NCI-H2196 (cell line): Measurements from ENCODE around the gene PITRM1.
"Not testable (repeated sequence)": the region's sequence is repeated elsewhere in the genome, so short reads cannot be mapped to it uniquely, and the experiment has no call there.

ENCODE experiments used
- DNase-seq: peaks from one replicate; lab custom pipeline; 2025; ENCODE audit not compliant: unreplicated experiment; lab: John Stamatoyannopoulos, UW

Gene PITRM1

GRCh38 chr10:3197348-3198003 lies 24.9 kb upstream of the PITRM1 start:
- DNase-seq = peak; percentile 69

DNA sequence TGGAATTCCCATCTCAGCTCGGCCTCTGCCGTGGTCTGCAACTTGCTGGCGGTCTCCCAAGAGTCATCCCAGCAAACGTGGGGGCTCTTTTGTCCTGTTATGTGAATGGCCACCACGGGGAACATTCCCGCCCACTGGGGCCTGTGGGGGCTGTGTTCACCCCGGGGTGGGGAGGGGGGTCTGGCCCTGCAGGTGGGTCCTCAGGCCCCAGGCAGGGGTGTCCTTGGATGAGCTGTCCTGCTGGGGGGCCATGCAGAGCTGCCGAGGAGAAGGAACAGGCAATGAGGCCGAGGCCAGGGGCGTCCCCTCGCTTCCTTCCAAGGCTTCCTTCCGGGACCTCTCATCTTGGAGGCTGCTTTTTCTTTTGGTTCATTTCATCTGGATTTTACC lies 24.4 kb upstream of the PITRM1 start:
- no peak for DNase-seq

DNA sequence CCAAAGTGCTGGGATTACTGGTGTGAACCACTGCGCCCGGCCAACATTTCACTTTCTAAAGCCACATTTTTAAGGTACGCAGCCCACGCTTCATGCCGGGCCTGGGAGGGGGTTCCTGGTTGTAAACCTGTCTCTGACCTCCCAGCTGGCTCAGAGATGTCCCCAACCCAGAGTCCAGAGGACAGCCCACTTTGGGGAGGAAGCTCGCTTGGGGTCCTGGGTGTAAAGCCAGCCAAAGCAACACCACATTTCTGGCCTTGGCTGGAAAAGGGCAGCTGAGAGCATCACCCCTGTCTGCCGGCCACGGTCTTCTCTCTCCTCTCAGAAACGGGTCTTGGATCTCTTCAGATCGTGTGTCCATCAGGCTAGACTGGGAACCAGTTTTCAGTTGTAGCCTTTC lies 23.9 kb upstream of the PITRM1 start:
- DNase-seq = no peak

GRCh38 chr10:3195726-3196125 lies 23.1 kb upstream of the PITRM1 start:
- DNase-seq = no peak

GRCh38 chr10:3195286-3195685 lies 22.7 kb upstream of the PITRM1 start:
- no peak for DNase-seq

- no peak for DNase-seq
These were observed 22.3 kb upstream of the PITRM1 start for GRCh38 chr10:3194871-3195270.

GRCh38 chr10:3193751-3194150 lies 21.2 kb upstream of the PITRM1 start:
- no peak for DNase-seq

DNA sequence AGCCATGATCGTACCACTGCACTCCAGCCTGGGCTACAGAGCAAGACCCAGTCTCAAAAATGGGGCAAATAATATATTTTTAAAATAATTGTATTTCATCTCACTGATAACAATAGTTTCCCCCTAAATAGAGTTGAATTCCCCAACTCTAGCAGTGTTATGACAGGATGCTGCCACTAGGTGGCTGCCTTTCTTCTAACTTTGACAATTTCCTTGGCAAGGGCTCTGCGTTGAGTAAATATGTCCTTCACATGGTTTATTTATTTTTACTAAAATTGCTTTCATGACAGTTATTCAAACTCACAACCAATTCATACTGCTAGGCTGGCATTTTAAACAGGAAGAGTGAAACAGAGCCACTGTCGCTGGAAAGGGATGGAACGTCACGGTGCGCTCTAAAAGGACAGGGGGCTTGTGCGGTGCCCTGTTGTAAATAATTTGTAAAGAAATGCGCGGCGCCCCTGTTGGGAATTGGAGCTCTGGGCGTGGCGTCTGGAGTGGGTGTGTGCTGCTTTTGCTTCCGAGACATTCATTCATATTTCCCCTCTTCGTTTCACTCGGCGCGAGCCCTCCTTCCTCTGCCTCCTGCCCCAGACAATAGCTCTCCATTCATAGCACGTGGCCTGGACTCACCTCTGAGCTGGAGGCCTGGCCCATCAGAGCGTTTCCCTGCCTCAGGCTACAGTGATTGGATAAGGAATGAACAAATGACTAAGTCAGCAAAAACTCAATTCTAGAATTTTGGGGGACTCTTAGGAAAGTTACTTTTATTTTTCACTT lies 20.5 kb upstream of the PITRM1 start:
- DNase-seq = peak; percentile 52

- no peak for DNase-seq
These were observed 18.2 kb upstream of the PITRM1 start for GRCh38 chr10:3190817-3191216.

DNA sequence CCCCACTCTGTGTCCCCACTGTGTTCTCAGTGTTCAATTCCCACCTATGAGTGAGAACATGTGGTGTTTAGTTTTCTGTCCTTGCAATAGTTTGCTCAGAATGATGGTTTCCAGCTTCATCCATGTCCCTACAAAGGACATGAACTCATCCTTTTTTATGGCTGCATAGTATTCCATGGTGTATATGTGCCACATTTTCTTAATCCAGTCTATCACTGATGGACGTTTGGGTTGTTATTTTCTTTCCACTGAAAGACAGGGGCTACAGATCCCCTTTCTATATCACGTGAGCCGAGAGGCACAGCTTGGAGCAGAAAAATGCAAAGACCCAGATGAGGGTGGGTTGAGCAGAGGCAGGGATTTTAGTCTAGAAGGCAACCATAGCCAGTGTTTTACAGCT lies 14.6 kb upstream of the PITRM1 start:
- not testable (repeated sequence) for DNase-seq

GRCh38 chr10:3186368-3186767 lies 13.8 kb upstream of the PITRM1 start:
- no peak for DNase-seq

DNA sequence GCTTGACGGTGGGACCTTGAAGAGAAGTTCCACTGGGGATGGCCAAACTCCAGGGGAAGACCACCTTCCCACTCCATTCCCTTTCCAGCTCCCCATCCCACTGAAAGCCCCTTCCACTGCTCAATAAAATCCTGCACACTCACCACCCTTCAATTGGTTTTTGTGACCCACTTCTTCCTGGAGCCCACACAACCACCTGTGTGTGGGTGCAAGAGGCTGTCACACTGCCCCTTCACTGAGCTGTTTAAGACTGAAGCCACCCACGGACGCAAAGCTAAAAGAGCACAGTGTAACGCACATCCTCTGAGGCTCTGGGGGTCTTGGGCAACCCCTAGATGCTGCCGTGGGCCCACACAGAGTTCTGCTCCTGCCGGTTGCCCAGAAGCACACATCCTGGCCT lies 12.8 kb upstream of the PITRM1 start:
- no peak for DNase-seq

- no peak for DNase-seq
These were observed 7.9 kb upstream of the PITRM1 start for GRCh38 chr10:3180355-3181025.

DNA sequence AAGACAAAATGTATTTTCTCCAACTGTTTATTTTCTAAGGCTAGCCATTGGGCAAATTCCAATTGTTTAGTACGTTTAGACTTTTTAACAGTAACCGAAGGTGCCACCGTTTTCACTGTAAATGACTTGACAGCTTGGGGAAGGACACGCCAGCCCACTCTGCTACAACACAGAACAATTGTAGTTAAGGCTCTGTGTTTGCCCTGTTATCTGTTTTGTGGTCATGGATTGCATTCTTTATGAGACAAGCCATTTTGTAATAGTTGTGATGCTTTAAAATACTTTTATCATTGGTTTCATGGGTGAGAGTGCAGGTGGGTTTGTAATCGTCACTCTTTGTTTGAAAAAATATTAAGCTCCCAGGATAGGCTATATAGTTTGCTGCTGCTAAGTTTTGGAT lies 6.6 kb upstream of the PITRM1 start:
- DNase-seq = no peak

DNA sequence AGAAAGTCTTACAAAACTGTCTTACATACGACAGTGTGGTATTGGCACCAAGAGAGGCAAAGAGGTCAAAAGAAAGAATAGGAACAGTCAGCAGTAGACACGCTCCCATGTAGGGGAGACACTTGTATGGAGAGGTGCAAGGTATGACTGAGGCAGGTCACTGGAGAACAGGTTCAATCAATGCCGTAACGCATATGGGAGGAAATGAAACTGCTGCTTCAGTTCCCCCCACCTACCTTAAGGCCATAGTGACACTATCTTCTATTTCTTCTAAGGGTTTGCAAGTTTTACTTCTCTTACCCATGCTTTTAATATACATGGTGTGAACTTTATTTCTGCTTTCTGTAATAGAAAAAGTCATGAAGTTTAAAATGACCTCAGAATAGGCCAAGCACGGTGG lies 5.5 kb upstream of the PITRM1 start:
- DNase-seq = no peak

- peak; percentile 90 for DNase-seq
These were observed 743 bp upstream of the PITRM1 start for GRCh38 chr10:3173171-3173878.

DNA sequence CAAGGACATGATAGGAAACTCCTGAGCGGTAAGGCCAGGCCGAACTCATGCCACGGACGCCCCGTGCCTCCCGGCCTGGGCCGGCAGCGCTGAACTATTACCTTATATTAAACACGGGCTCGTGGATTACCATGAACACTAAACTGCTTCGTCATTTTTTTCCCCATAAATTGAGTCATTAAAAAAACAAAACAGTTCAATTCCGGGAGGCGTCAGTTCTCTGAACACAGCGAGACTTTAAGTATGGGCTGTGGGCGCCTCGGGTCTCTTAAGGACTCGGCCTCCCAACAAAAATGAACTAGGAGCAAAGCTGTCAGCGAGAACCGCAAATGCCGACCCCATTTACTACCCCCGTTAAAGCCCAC lies 519 bp downstream of the PITRM1 start:
- no peak for DNase-seq

GRCh38 chr10:3171488-3171887 lies 1.1 kb downstream of the PITRM1 start:
- not testable (repeated sequence) for DNase-seq

GRCh38 chr10:3169673-3170072 lies 2.9 kb downstream of the PITRM1 start:
- DNase-seq = no peak

- no peak for DNase-seq
These were observed 3.3 kb downstream of the PITRM1 start for GRCh38 chr10:3169271-3169670.

GRCh38 chr10:3167611-3168330 lies 4.8 kb downstream of the PITRM1 start:
- no peak for DNase-seq
